ENCODE results near the gene UBXN6.

GRCh38 chr19:4456843-4457653 lies 546 bp downstream of the UBXN6 start:
- TF ChIP-seq CTCF (IDR thresholded peaks at IDR 0.05) (no peak), POLR2AphosphoS5 (IDR thresholded peaks at IDR 0.05; ENCODE audit: insufficient read depth in 1 of 2, low read depth in 1 of 2) (peak in 1 of 2 donors; percentile 58), POLR2A (IDR thresholded peaks at IDR 0.05) (peak in 1 of 2 donors; percentile 11)

Measured in vagina (tissue), 2 donors.